OCI-LY7 (cell line): ENCODE data around the gene SLC25A22.

ENCODE experiments used
- CTCF ChIP-seq: fragments of 200-600 bp; sonication (generic); conservative IDR thresholded peaks from 2 replicates; pipeline ENCODE4 v1.5.1; 2014; ENCODE audit warnings: mild to moderate bottlenecking, antibody characterized with exemption, low read length, moderate library complexity, mixed read lengths
- EZH2phosphoT487 ChIP-seq: fragments of 200-600 bp; sonication (generic); IDR thresholded peaks from 2 replicates; pipeline ENCODE4 v1.6.1; 2018; ENCODE audit warnings: low read depth, borderline replicate concordance, mild to moderate bottlenecking, mixed run types, antibody characterized with exemption, low read length, moderate library complexity, mixed read lengths

GRCh38 chr11:777288-778255 is 20.5 kb downstream of the SLC25A22 start, which contains the start of gene GATD1:
- TF ChIP-seq CTCF (no peak), EZH2phosphoT487 (no peak)
